HL-60 (cell line): ENCODE data around the gene GOLGA3.

Experiments
- GABPA ChIP-seq: IDR thresholded peaks from 2 replicates; pipeline ENCODE4 v1.6.1; 2012; ENCODE audit warnings: low read depth
- POLR2AphosphoS5 ChIP-seq: IDR thresholded peaks from 2 replicates; pipeline ENCODE4 v1.6.1; 2012; ENCODE audit warnings: low read depth
- REST ChIP-seq: IDR thresholded peaks from 2 replicates; pipeline ENCODE4 v1.6.1; 2012; ENCODE audit warnings: low read depth; ENCODE audit not compliant: insufficient replicate concordance
- TF ChIP-seq, protein P1 (sequence below): IDR thresholded peaks from one replicate; pipeline ENCODE4 v1.5.1; 2011; ENCODE audit warnings: low read length, control low read depth, inconsistent platforms; ENCODE audit not compliant: insufficient read depth

DNA sequence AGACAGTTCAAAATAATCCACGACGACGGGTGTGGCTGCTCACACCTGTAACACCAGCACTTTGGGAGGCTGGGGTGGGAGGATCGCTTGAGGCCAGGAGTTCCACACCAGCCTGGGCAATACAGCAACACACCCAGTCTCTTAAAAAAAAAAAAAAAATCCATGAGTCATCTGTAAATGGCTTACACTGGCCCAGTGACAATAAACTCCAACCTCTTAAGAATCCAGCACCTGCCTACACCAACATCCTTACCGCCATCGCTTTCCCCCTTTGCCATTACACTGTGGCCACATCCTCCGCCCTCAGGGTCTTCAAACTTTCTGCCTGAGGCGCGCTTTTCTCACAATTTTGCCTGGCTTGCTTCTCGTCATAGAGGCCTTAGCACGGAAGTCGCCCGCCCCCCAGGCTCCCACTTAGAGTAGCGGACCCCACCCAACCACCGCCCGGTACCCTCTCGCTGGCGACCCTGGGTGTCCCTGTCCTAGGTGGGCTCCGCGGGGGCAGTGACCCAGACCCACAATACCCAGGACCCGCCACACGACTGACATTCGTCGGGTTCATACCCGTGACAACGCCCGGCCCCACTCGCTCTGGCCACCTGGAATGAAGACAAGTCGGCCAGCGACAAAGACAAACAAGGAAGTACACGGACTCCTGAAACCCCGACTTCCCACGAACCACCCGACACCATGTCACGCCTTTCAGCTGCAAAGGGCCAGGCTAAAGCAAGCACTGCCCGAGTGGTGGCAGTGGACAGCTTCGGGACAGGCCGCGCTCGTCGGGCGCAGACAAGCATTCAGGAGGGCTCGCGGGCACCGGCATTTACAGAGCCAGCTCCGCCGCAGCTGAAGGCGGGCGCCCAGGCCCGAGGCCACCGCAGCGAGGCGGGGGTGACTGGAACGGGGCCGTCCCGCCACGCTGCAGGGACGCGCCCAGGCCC lies 636 bp downstream of the GOLGA3 start:
- TF ChIP-seq, protein P1, sequence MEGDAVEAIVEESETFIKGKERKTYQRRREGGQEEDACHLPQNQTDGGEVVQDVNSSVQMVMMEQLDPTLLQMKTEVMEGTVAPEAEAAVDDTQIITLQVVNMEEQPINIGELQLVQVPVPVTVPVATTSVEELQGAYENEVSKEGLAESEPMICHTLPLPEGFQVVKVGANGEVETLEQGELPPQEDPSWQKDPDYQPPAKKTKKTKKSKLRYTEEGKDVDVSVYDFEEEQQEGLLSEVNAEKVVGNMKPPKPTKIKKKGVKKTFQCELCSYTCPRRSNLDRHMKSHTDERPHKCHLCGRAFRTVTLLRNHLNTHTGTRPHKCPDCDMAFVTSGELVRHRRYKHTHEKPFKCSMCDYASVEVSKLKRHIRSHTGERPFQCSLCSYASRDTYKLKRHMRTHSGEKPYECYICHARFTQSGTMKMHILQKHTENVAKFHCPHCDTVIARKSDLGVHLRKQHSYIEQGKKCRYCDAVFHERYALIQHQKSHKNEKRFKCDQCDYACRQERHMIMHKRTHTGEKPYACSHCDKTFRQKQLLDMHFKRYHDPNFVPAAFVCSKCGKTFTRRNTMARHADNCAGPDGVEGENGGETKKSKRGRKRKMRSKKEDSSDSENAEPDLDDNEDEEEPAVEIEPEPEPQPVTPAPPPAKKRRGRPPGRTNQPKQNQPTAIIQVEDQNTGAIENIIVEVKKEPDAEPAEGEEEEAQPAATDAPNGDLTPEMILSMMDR: no peak
- TF ChIP-seq GABPA (no peak), REST (no peak), POLR2AphosphoS5 (no peak)
